ENCODE measurements around the gene CAB39L.
"Not testable (repeated sequence)": the region's sequence is repeated elsewhere in the genome, so short reads cannot be mapped to it uniquely, and the experiment has no call there.

The CAB39L gene

GRCh38 chr13:49348751-49349150 lies 95.1 kb downstream of the CAB39L start:
- in situ Hi-C loops (cut with HindIII; ENCODE audit: low pct_unique_long_range_greater_than_20kb, low sequenced_read_pairs): no loop called here
- TF ChIP-seq JUND (IDR thresholded peaks at IDR 0.05; ENCODE audit: low read depth): no peak
- DNase-seq (ENCODE audit: low read depth in 1 of 2, low spot score in 1 of 2): no peak

DNA sequence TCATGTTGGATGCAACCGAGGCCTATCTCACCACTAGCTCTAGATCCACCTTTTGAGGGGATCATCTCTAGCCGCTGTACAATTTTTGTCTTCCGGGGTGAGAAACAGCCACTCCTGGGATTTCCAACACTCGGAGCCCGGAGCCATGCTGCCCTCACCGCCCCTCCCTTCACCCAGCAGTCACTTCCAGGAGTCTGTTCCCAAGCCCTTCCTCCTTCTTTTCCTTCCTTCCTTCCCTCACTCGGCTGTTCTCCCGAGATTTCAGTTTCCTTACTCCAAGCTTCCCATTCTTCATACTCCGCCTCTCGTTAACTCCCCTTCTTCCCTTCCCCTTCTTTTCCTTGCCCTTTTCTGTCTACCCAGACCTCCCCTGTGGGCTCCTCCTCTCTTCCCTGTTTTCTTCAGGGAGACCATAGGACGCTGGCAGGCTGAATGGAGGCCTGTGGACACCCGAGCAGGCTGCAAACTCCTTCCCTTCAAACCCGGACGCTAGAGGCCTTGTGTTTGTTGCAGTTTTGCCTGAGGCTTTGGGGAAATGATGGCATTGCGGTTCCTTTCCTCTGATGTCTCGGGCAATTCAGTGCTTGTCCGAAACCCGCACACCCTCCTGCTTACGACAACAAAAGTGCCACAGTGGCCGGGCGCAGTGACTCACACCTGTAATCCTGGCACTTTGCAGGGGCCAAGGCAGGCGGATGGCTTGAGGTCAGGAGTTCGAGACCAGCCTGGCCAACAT lies 96.0 kb downstream of the CAB39L start:
- no peak for TF ChIP-seq JUND (IDR thresholded peaks at IDR 0.05; ENCODE audit: low read depth)
- DNase-seq (ENCODE audit: low read depth in 1 of 2, low spot score in 1 of 2): no peak
- in situ Hi-C loops (cut with HindIII; ENCODE audit: low pct_unique_long_range_greater_than_20kb, low sequenced_read_pairs): no loop called here

GRCh38 chr13:49346460-49346859 lies 97.4 kb downstream of the CAB39L start:
- no peak for DNase-seq (ENCODE audit: low read depth in 1 of 2, low spot score in 1 of 2)
- in situ Hi-C loops (cut with HindIII; ENCODE audit: low pct_unique_long_range_greater_than_20kb, low sequenced_read_pairs): no loop called here
- no peak for TF ChIP-seq JUND (IDR thresholded peaks at IDR 0.05; ENCODE audit: low read depth)

GRCh38 chr13:49343731-49344130 lies 100.1 kb downstream of the CAB39L start:
- in situ Hi-C loops (cut with HindIII; ENCODE audit: low pct_unique_long_range_greater_than_20kb, low sequenced_read_pairs): no loop called here
- DNase-seq (ENCODE audit: low read depth in 1 of 2, low spot score in 1 of 2): no peak
- no peak for TF ChIP-seq JUND (IDR thresholded peaks at IDR 0.05; ENCODE audit: low read depth)

DNA sequence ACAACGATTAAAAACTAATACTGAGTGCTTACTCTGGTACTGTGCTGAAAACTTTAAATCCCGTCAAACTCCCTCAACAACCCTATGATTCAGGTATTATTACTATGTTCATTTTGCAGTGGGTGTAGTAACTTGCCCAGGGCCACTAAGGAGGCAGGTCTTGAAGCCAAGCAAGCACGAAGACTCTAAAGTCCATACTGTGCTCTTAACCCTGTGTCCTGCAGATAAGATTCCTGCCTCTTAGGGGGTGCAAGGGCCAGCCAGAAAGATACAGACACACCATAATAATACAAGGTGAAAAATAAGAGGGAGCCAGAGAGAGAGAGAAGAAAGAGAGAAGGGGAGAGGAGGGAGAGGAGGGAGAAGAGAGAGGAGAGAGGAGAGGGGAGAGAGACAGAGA lies 100.6 kb downstream of the CAB39L start:
- in situ Hi-C loops (cut with HindIII; ENCODE audit: low pct_unique_long_range_greater_than_20kb, low sequenced_read_pairs): no loop called here
- no peak for TF ChIP-seq JUND (IDR thresholded peaks at IDR 0.05; ENCODE audit: low read depth)
- no peak for DNase-seq (ENCODE audit: low read depth in 1 of 2, low spot score in 1 of 2)

DNA sequence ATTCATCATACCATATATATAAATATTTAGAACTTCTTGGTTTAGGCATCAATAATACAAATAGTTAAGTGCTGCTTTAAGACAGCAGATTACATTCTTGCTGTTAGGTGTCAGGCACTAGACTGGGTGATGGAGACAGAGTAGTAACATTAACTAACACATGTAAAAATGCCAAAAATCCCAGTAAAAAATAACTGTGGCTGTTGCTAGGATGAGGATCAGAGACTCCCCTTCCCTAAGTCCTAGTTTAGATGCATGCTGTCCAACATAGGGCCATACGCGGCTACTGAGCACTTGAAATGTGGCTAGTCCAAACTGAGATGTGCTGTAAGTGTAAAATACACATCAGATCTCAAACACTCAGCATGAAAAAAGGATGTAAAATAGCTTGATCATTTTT lies 101.4 kb downstream of the CAB39L start:
- TF ChIP-seq JUND (IDR thresholded peaks at IDR 0.05; ENCODE audit: low read depth): no peak
- in situ Hi-C loops (cut with HindIII; ENCODE audit: low pct_unique_long_range_greater_than_20kb, low sequenced_read_pairs): no loop called here

GRCh38 chr13:49341941-49342340 lies 101.9 kb downstream of the CAB39L start:
- no peak for TF ChIP-seq JUND (IDR thresholded peaks at IDR 0.05; ENCODE audit: low read depth)
- in situ Hi-C loops (cut with HindIII; ENCODE audit: low pct_unique_long_range_greater_than_20kb, low sequenced_read_pairs): no loop called here
- no peak for DNase-seq (ENCODE audit: low read depth in 1 of 2, low spot score in 1 of 2)

More for the DNA sequence above, 101.4 kb downstream of the CAB39L start:
- DNase-seq (ENCODE audit: low read depth in 1 of 2, low spot score in 1 of 2): no peak

DNA sequence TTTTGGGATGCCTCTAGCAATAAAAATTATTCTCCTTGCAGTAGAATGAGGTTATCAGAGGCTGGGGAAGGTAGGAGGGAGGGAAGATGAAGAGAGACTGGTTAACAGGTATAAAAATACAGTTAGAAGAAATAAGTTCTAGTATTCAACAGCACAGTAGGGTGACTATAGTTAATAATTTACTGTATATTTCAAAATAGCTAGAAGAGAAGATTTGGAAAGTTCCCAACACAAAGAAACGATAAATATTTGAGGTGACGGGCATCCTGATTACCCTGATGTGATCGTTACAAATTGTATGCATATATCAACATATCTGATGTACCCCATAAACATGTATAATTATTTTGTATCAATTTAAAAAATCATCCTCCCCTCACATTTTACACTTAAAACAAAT lies 102.3 kb downstream of the CAB39L start:
- TF ChIP-seq JUND (IDR thresholded peaks at IDR 0.05; ENCODE audit: low read depth): no peak
- in situ Hi-C loops (cut with HindIII; ENCODE audit: low pct_unique_long_range_greater_than_20kb, low sequenced_read_pairs): no loop called here
- no peak for DNase-seq (ENCODE audit: low read depth in 1 of 2, low spot score in 1 of 2)

DNA sequence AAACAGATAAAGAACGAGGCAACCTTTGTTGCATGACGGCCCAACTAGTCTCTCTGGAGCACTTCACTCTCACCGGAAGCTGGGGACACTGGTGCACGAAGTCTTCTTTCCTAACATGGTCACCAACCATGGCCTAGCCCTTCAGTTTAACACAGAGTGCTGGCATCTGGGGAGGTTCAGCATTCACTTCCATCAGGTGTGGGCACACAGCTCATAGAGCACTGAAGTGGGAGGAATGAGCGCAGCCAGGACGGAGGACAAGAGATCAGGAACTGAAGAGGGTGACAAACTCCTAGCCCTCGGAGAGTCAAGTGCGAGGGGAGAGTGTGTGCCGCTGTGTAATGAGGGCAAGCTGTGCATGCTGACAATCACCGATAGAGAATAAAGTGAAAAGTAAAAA lies 103.7 kb downstream of the CAB39L start:
- no peak for DNase-seq (ENCODE audit: low read depth in 1 of 2, low spot score in 1 of 2)
- in situ Hi-C loops (cut with HindIII; ENCODE audit: low pct_unique_long_range_greater_than_20kb, low sequenced_read_pairs): no loop called here
- no peak for TF ChIP-seq JUND (IDR thresholded peaks at IDR 0.05; ENCODE audit: low read depth)

- no peak for DNase-seq (ENCODE audit: low read depth in 1 of 2, low spot score in 1 of 2)
- in situ Hi-C loops (cut with HindIII; ENCODE audit: low pct_unique_long_range_greater_than_20kb, low sequenced_read_pairs): no loop called here
- no peak for TF ChIP-seq JUND (IDR thresholded peaks at IDR 0.05; ENCODE audit: low read depth)
Measured at GRCh38 chr13:49336655-49337054, 107.2 kb downstream of the CAB39L start.

DNA sequence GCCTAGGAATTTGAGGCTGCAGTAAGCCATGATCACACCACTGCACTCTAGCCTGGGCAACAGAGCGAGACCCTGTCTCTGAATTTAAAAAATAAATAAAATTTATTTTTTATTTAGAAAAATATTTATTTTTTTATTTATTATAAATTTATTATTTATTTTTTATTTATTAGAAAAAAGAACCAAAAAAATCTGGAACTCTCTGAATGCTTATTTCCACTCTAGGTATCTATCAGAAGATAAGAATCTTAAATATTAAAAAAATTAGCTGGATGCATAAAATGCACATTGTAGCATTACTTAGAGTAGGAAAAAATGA lies 113.4 kb downstream of the CAB39L start:
- in situ Hi-C loops (cut with HindIII; ENCODE audit: low pct_unique_long_range_greater_than_20kb, low sequenced_read_pairs): no loop called here
- DNase-seq (ENCODE audit: low read depth in 1 of 2, low spot score in 1 of 2): no peak
- no peak for TF ChIP-seq JUND (IDR thresholded peaks at IDR 0.05; ENCODE audit: low read depth)

- no peak for TF ChIP-seq JUND (IDR thresholded peaks at IDR 0.05; ENCODE audit: low read depth)
- DNase-seq (ENCODE audit: low read depth in 1 of 2, low spot score in 1 of 2): no peak
- in situ Hi-C loops (cut with HindIII; ENCODE audit: low pct_unique_long_range_greater_than_20kb, low sequenced_read_pairs): no loop called here
Measured at GRCh38 chr13:49329831-49330545, 113.9 kb downstream of the CAB39L start.

DNA sequence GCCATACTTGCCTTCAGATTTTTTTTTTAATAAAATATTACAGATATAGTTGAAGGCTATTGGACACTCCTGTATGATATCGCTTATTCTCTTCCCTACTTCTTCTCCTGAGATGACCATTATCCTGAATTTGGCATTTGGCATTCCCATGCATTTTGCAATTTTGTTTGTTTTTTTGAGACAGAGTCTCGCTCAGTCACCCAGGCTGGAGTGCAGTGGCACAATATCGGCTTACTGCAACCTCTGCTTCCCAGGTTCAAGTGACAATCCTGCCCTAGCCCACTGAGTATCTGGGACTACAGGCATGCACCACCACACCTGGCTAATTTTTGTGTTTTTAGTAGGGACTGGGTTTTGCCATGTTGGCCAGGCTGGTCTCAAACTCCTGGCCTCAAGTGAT lies 116.7 kb downstream of the CAB39L start:
- in situ Hi-C loops (cut with HindIII; ENCODE audit: low pct_unique_long_range_greater_than_20kb, low sequenced_read_pairs); DNase-seq (ENCODE audit: low read depth in 1 of 2, low spot score in 1 of 2): not testable (repeated sequence)
